ENCODE results near the gene WDR38.

WDR38 gene

GRCh38 chr9:124878021-124878420, 24.8 kb downstream of the WDR38 start:
- TF ChIP-seq CTCF (IDR thresholded peaks at IDR 0.05; ENCODE audit: control extremely low read depth, extremely low read depth, low read depth, missing control alignments), result no peak
- CTCF ChIA-PET, result interaction anchor here (1.5 to 4.9 kb wide), 5 partner anchors 8 to 104 kb away, joined by 3 to 26 read pairs (median 6); partner anchors contain the start of gene WDR38
- DNase-seq (ENCODE audit: extremely low spot score), result no peak
- POLR2A ChIA-PET, result interaction anchor here (1.5 to 2.1 kb wide), 2 partner anchors 8 to 17 kb away, joined by 4 read pairs; partner anchors contain the start of genes ARPC5L and RPL35

- no peak for TF ChIP-seq CTCF (IDR thresholded peaks at IDR 0.05; ENCODE audit: control extremely low read depth, extremely low read depth, low read depth, missing control alignments)
- CTCF ChIA-PET, result interaction anchor here (1.5 to 4.9 kb wide), 4 partner anchors 16 to 104 kb away, joined by 3 to 26 read pairs (median 4); partner anchors contain the start of gene WDR38
- DNase-seq (ENCODE audit: extremely low spot score), result no peak
- POLR2A ChIA-PET, result interaction anchor here (0.6 to 2.1 kb wide), 3 partner anchors 9 to 57 kb away, joined by 4 read pairs; partner anchors contain the start of genes ARPC5L and RPL35
These were observed 25.3 kb downstream of the WDR38 start for GRCh38 chr9:124878518-124878917.

- POLR2A ChIA-PET, result interaction anchor here (0.6 to 2.1 kb wide), 3 partner anchors 9 to 56 kb away, joined by 4 read pairs; partner anchors contain the start of genes ARPC5L and RPL35
- DNase-seq (ENCODE audit: extremely low spot score), result no peak
- CTCF ChIA-PET, result interaction anchor here (1.2 to 4.9 kb wide), 3 partner anchors 15 to 26 kb away, joined by 3 to 26 read pairs (median 6); partner anchors contain the start of gene WDR38
- TF ChIP-seq CTCF (IDR thresholded peaks at IDR 0.05; ENCODE audit: control extremely low read depth, extremely low read depth, low read depth, missing control alignments), result no peak
These were observed 26.0 kb downstream of the WDR38 start for GRCh38 chr9:124879226-124879625.

- DNase-seq (ENCODE audit: extremely low spot score), result no peak
- ChIA-PET POLR2A (interaction anchor here (0.8 to 1.1 kb wide), 2 partner anchors 9 to 11 kb away, joined by 3 to 5 read pairs; no protein-coding TSS in a partner anchor), CTCF (interaction anchor here (1.1 to 4.9 kb wide), 4 partner anchors 10 to 27 kb away, joined by 3 to 26 read pairs (median 4); partner anchors contain the start of gene WDR38)
- TF ChIP-seq CTCF (IDR thresholded peaks at IDR 0.05; ENCODE audit: control extremely low read depth, extremely low read depth, low read depth, missing control alignments), result no peak
These were observed 27.2 kb downstream of the WDR38 start for GRCh38 chr9:124880501-124880900.

- POLR2A ChIA-PET, result interaction anchor here (1.1 kb wide), 1 partner anchor 11 kb away, joined by 5 read pairs; no protein-coding TSS in a partner anchor
- DNase-seq (ENCODE audit: extremely low spot score), result no peak
- CTCF ChIA-PET, result interaction anchor here (1.1 to 4.9 kb wide), 3 partner anchors 9 to 28 kb away, joined by 3 to 26 read pairs (median 5); partner anchors contain the start of gene WDR38
These were observed 28.0 kb downstream of the WDR38 start for GRCh38 chr9:124881138-124881743.

More at GRCh38 chr9:124881138-124881743, 28.0 kb downstream of the WDR38 start:
- no peak for TF ChIP-seq CTCF (IDR thresholded peaks at IDR 0.05; ENCODE audit: control extremely low read depth, extremely low read depth, low read depth, missing control alignments)
